GM12891 (cell line): ENCODE data around the gene CAPNS1.

ENCODE experiments used
- POLR2A ChIP-seq: IDR thresholded peaks from 2 replicates; pipeline ENCODE4 v1.6.1; 2011; ENCODE audit warnings: low read depth, low read length, control low read depth
- POLR2AphosphoS5 ChIP-seq: IDR thresholded peaks from 2 replicates; pipeline ENCODE4 v1.6.1; 2011; ENCODE audit warnings: low read depth, low read length, control low read depth
- SPI1 ChIP-seq: IDR thresholded peaks from 2 replicates; pipeline ENCODE4 v1.6.1; 2011; ENCODE audit warnings: low read depth, low read length, control low read depth
- TAF1 ChIP-seq: IDR thresholded peaks from 2 replicates; pipeline ENCODE4 v1.6.1; 2011; ENCODE audit warnings: low read depth, low read length, control low read depth

- TF ChIP-seq POLR2A (no peak), POLR2AphosphoS5 (no peak), TAF1 (no peak), SPI1 (no peak)
Observed at GRCh38 chr19:36097036-36097435, 42.8 kb upstream of the CAPNS1 start.
